Measurements from ENCODE around the gene IGF2BP1.
"Not testable (repeated sequence)": the region's sequence is repeated elsewhere in the genome, so short reads cannot be mapped to it uniquely, and the experiment has no call there.

IGF2BP1 gene

GRCh38 chr17:49038544-49038943 is 41.4 kb downstream of the IGF2BP1 start:
- DNase-seq (no peak), ATAC-seq (ENCODE audit: insufficient read depth, low read depth) (no peak)
- Histone ChIP-seq H3K4me3 (ENCODE audit: low read depth in 1 of 2, low read length in 2 of 2) (no peak overlapping the region), H2AFZ (ENCODE audit: low read depth, low read length) (no peak overlapping the region), H3K27me3 (ENCODE audit: insufficient read depth, low read length, poor library complexity) (peaks cover 6% of the 10 kb centered on the region), H3K4me2 (ENCODE audit: insufficient read depth, low read length) (no peak overlapping the region), H4K20me1 (ENCODE audit: insufficient read depth, low read length) (no peaks in the 10 kb centered on the region; the same call in 1 of the 2 replicates), H3K9me3 (ENCODE audit: insufficient read depth, low read length, severe bottlenecking) (no peaks in the 10 kb centered on the region), H3K4me1 (ENCODE audit: insufficient read depth, low read length) (no peaks in the 10 kb centered on the region), H3K36me3 (ENCODE audit: insufficient read depth, low read length) (no peaks in the 10 kb centered on the region), H3K9ac (ENCODE audit: low read depth, low read length) (no peak overlapping the region), H3K79me2 (ENCODE audit: insufficient read depth, low read length) (no peaks in the 10 kb centered on the region), H3K27ac (ENCODE audit: low read length) (no peak overlapping the region)
- TF ChIP-seq EZH2 (IDR thresholded peaks at IDR 0.05; ENCODE audit: borderline replicate concordance, low read depth, low read length, severe bottlenecking): no peak
- TF ChIP-seq, protein P1, sequence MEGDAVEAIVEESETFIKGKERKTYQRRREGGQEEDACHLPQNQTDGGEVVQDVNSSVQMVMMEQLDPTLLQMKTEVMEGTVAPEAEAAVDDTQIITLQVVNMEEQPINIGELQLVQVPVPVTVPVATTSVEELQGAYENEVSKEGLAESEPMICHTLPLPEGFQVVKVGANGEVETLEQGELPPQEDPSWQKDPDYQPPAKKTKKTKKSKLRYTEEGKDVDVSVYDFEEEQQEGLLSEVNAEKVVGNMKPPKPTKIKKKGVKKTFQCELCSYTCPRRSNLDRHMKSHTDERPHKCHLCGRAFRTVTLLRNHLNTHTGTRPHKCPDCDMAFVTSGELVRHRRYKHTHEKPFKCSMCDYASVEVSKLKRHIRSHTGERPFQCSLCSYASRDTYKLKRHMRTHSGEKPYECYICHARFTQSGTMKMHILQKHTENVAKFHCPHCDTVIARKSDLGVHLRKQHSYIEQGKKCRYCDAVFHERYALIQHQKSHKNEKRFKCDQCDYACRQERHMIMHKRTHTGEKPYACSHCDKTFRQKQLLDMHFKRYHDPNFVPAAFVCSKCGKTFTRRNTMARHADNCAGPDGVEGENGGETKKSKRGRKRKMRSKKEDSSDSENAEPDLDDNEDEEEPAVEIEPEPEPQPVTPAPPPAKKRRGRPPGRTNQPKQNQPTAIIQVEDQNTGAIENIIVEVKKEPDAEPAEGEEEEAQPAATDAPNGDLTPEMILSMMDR (IDR thresholded peaks at IDR 0.05; ENCODE audit: borderline replicate concordance, extremely low read depth, low read length, poor library complexity, severe bottlenecking): no peak

DNA sequence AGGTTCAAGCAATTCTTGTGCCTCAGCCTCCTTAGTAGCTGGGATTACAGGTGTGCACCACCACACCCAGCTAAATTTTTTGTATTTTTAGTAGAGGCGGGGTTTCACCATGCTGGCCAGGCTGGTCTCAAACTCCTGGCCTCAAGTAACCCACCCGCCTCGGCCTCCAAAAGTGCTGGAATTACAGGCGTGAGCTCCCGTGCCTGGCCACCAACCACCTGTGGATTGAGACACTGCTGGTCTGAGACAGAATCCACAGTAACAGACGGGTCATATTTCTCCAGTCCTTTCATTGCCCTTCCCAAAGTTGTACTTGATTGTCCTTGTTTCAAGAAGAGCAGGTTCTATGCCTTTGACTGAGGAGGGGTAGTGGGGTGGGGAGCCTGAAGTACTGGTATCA is 42.3 kb downstream of the IGF2BP1 start:
- H3K36me3 ChIP-seq (ENCODE audit: insufficient read depth, low read length); ATAC-seq (ENCODE audit: insufficient read depth, low read depth); H2AFZ ChIP-seq (ENCODE audit: low read depth, low read length): not testable (repeated sequence)

DNA sequence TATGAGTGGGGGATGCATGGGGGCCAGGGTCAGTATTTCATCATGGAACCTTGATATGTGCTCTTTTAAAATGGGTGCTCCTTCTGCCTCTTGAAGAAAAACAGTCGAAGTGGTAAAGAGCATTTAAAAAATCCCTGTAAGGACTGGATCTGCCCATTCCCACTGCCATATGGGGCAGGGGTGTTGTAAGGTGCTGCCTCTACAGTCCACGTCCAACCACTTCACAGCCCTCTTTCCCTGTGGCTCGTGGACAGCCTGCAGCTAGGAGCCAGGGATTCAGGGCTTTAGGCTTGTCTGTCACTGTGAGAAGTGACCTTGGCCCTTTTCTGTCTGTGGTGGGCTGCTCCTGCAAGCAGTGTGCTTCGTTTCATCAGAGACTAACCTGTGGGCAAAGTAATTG is 44.3 kb downstream of the IGF2BP1 start:
- no peak overlapping the region for H2AFZ ChIP-seq (ENCODE audit: low read depth, low read length)
- no peaks in the 10 kb centered on the region; the same call in 1 of the 2 replicates for H4K20me1 ChIP-seq (ENCODE audit: insufficient read depth, low read length)
- H3K27me3 ChIP-seq (ENCODE audit: insufficient read depth, low read length, poor library complexity): peaks cover 18% of the 10 kb centered on the region
- no peak for DNase-seq
- H3K9me3 ChIP-seq (ENCODE audit: insufficient read depth, low read length, severe bottlenecking): no peaks in the 10 kb centered on the region
- H3K9ac ChIP-seq (ENCODE audit: low read depth, low read length): no peak overlapping the region
- H3K4me2 ChIP-seq (ENCODE audit: insufficient read depth, low read length): no peak overlapping the region
- no peaks in the 10 kb centered on the region for H3K79me2 ChIP-seq (ENCODE audit: insufficient read depth, low read length)
- H3K27ac ChIP-seq (ENCODE audit: low read length): no peak overlapping the region
- no peak for TF ChIP-seq EZH2 (IDR thresholded peaks at IDR 0.05; ENCODE audit: borderline replicate concordance, low read depth, low read length, severe bottlenecking)
- TF ChIP-seq, protein P1 (IDR thresholded peaks at IDR 0.05; ENCODE audit: borderline replicate concordance, extremely low read depth, low read length, poor library complexity, severe bottlenecking): no peak
- H3K4me1 ChIP-seq (ENCODE audit: insufficient read depth, low read length): no peaks in the 10 kb centered on the region
- no peak overlapping the region for H3K4me3 ChIP-seq (ENCODE audit: low read depth in 1 of 2, low read length in 2 of 2)
- H3K36me3 ChIP-seq (ENCODE audit: insufficient read depth, low read length): no peaks in the 10 kb centered on the region
- ATAC-seq (ENCODE audit: insufficient read depth, low read depth): no peak

More for the DNA sequence above, 42.3 kb downstream of the IGF2BP1 start:
- not testable (repeated sequence) for H3K4me2 ChIP-seq (ENCODE audit: insufficient read depth, low read length); H4K20me1 ChIP-seq (ENCODE audit: insufficient read depth, low read length); H3K9ac ChIP-seq (ENCODE audit: low read depth, low read length); H3K79me2 ChIP-seq (ENCODE audit: insufficient read depth, low read length); H3K4me1 ChIP-seq (ENCODE audit: insufficient read depth, low read length); DNase-seq; H3K27ac ChIP-seq (ENCODE audit: low read length); H3K4me3 ChIP-seq (ENCODE audit: low read depth in 1 of 2, low read length in 2 of 2); H3K9me3 ChIP-seq (ENCODE audit: insufficient read depth, low read length, severe bottlenecking)
- peaks cover 11% of the 10 kb centered on the region for H3K27me3 ChIP-seq (ENCODE audit: insufficient read depth, low read length, poor library complexity)

DNA sequence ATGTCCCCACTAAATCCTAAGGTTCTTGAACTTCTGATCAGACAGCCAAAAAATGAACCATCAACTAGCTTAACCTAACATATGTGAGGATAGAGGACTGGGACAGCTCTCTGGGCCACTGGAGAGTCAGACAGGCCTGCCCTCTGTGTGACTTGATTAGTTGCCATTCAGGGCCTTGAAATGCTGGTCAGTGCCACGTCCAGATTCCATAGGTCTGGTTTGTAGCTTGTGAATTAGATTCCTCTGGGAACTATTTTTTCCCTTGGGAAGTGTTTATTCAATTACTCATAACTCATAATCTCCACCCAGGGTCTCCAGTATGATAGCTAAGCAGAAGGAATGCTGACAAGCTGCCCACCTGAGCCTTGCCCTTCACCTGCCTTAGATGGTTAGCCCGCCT is 48.2 kb downstream of the IGF2BP1 start:
- H3K4me3 ChIP-seq (ENCODE audit: low read depth in 1 of 2, low read length in 2 of 2): no peak overlapping the region
- H2AFZ ChIP-seq (ENCODE audit: low read depth, low read length): no peak overlapping the region
- DNase-seq (no peak), ATAC-seq (ENCODE audit: insufficient read depth, low read depth) (no peak)
- H4K20me1 ChIP-seq (ENCODE audit: insufficient read depth, low read length): no peaks in the 10 kb centered on the region; the same call in 1 of the 2 replicates
- H3K27ac ChIP-seq (ENCODE audit: low read length): no peak overlapping the region
- H3K79me2 ChIP-seq (ENCODE audit: insufficient read depth, low read length): no peaks in the 10 kb centered on the region
- peaks cover 24% of the 10 kb centered on the region for H3K27me3 ChIP-seq (ENCODE audit: insufficient read depth, low read length, poor library complexity)
- H3K9me3 ChIP-seq (ENCODE audit: insufficient read depth, low read length, severe bottlenecking): no peaks in the 10 kb centered on the region
- TF ChIP-seq EZH2 (IDR thresholded peaks at IDR 0.05; ENCODE audit: borderline replicate concordance, low read depth, low read length, severe bottlenecking): no peak
- TF ChIP-seq, protein P1 (IDR thresholded peaks at IDR 0.05; ENCODE audit: borderline replicate concordance, extremely low read depth, low read length, poor library complexity, severe bottlenecking): no peak
- H3K4me2 ChIP-seq (ENCODE audit: insufficient read depth, low read length): no peak overlapping the region
- no peaks in the 10 kb centered on the region for H3K36me3 ChIP-seq (ENCODE audit: insufficient read depth, low read length)
- H3K9ac ChIP-seq (ENCODE audit: low read depth, low read length): no peak overlapping the region
- H3K4me1 ChIP-seq (ENCODE audit: insufficient read depth, low read length): no peaks in the 10 kb centered on the region
